Measurements from ENCODE around the gene CLEC9A. TPM values are rescaled to one million over a fixed set of nuclear protein-coding genes. Genes with fewer than 3 reads are reported as not detected.
A peak's percentile ranks its signal among the peaks of the same experiment; 100 is the strongest.

Gene CLEC9A
- total RNA-seq, 8 experiments from 2014 or later: 0.13 to 0.93 (median 0.39) TPM; not detected in 4

- Histone ChIP-seq H3K4me3 (no peak within 1 kb of the TSS), H3K4me1 (replicated peaks in 1 of 2) (no peaks in the 10 kb centered on the region), H3K27ac (no peak within 1 kb of the TSS)
- in situ Hi-C loops (cut with MboI; ENCODE audit: low pct_unique_long_range_greater_than_20kb in 2 of 9, low sequenced_read_pairs in 9 of 9, unreplicated experiment in 9 of 9): no loop called here
- ATAC-seq (replicated peaks in 6 of 8): peak in 4 of 8 experiments; percentile 9 to 28 (median 24)
- WGBS, 10 experiments: 17 to 90% (median 40%) methylated on average over 1 to 9 of the region's 10 CpGs; no CpG with 5 or more reads in 3 of the 10 experiments
These were observed 68.3 kb downstream of the CLEC9A start, which contains the start of gene CLEC1A for GRCh38 chr12:10098791-10099190. Gene CLEC1A, minus strand, starts transcription at chr12:10098985. Its CDS starts 63 bp downstream, at chr12:10098922.

GRCh38 chr12:10101042-10101579, 70.6 kb downstream of the CLEC9A start:
- Histone ChIP-seq H3K4me1 (replicated peaks in 1 of 2) (no peaks in the 10 kb centered on the region), H3K27ac (no peak overlapping the region), H3K4me3 (no peak overlapping the region)
- peak in 3 of 8 experiments; percentile 76 to 93 (median 89) for ATAC-seq (replicated peaks in 6 of 8)
- WGBS, 10 experiments: 20 to 80% (median 67%) methylated on average over 1 to 3 of the region's 5 CpGs; no CpG with 5 or more reads in 6 of the 10 experiments
- in situ Hi-C loops (cut with MboI; ENCODE audit: low pct_unique_long_range_greater_than_20kb in 2 of 9, low sequenced_read_pairs in 9 of 9, unreplicated experiment in 9 of 9): no loop called here

GRCh38 chr12:10101648-10102220, 71.3 kb downstream of the CLEC9A start:
- 100% methylated on average over 1 of the region's 1 CpG; no CpG with 5 or more reads in 9 of the 10 experiments for WGBS, 10 experiments
- ATAC-seq (replicated peaks in 6 of 8): peak in 2 of 8 experiments; percentile 7 to 9
- in situ Hi-C loops (cut with MboI; ENCODE audit: low pct_unique_long_range_greater_than_20kb in 2 of 9, low sequenced_read_pairs in 9 of 9, unreplicated experiment in 9 of 9): no loop called here
- no peak overlapping the region for H3K27ac ChIP-seq
- no peak overlapping the region for H3K4me3 ChIP-seq
- no peaks in the 10 kb centered on the region for H3K4me1 ChIP-seq (replicated peaks in 1 of 2)

- no peaks in the 10 kb centered on the region for H3K4me1 ChIP-seq (replicated peaks in 1 of 2)
- no CpG with 5 or more reads among the region's 2 CpGs for WGBS, 10 experiments
- ATAC-seq (replicated peaks in 6 of 8): no peak
- no peak overlapping the region for H3K4me3 ChIP-seq
- H3K27ac ChIP-seq: no peak overlapping the region
- in situ Hi-C loops (cut with MboI; ENCODE audit: low pct_unique_long_range_greater_than_20kb in 2 of 9, low sequenced_read_pairs in 9 of 9, unreplicated experiment in 9 of 9): no loop called here
These were observed 71.8 kb downstream of the CLEC9A start for GRCh38 chr12:10102322-10102721.

- in situ Hi-C loops (cut with MboI; ENCODE audit: low pct_unique_long_range_greater_than_20kb in 2 of 9, low sequenced_read_pairs in 9 of 9, unreplicated experiment in 9 of 9): no loop called here
- 50 to 100% (median 85%) methylated on average over 1 to 2 of the region's 2 CpGs; no CpG with 5 or more reads in 2 of the 10 experiments for WGBS, 10 experiments
- H3K4me1 ChIP-seq (replicated peaks in 1 of 2): no peaks in the 10 kb centered on the region
- H3K27ac ChIP-seq: no peak overlapping the region
- H3K4me3 ChIP-seq: no peak overlapping the region
- no peak for ATAC-seq (replicated peaks in 6 of 8)
These were observed 79.9 kb downstream of the CLEC9A start for GRCh38 chr12:10110256-10110844.

- in situ Hi-C loops (cut with MboI; ENCODE audit: low pct_unique_long_range_greater_than_20kb in 2 of 9, low sequenced_read_pairs in 9 of 9, unreplicated experiment in 9 of 9): no loop called here
- no peak for ATAC-seq (replicated peaks in 6 of 8)
- H3K4me1 ChIP-seq (replicated peaks in 1 of 2): no peaks in the 10 kb centered on the region
These were observed 81.0 kb downstream of the CLEC9A start for GRCh38 chr12:10111451-10111850.

GRCh38 chr12:10113075-10113474, 82.6 kb downstream of the CLEC9A start:
- Histone ChIP-seq H3K4me1 (replicated peaks in 1 of 2) (no peaks in the 10 kb centered on the region), H3K27ac (no peak overlapping the region), H3K4me3 (no peak overlapping the region)
- ATAC-seq (replicated peaks in 6 of 8): no peak
- in situ Hi-C loops (cut with MboI; ENCODE audit: low pct_unique_long_range_greater_than_20kb in 2 of 9, low sequenced_read_pairs in 9 of 9, unreplicated experiment in 9 of 9): no loop called here
- 54 to 100% (median 92%) methylated on average over 1 of the region's 1 CpG; no CpG with 5 or more reads in 1 of the 10 experiments for WGBS, 10 experiments

More at GRCh38 chr12:10111451-10111850, 81.0 kb downstream of the CLEC9A start:
- no peak overlapping the region for H3K27ac ChIP-seq
- 40 to 97% (median 84%) methylated on average over 1 to 30 of the region's 38 CpGs; no CpG with 5 or more reads in 3 of the 10 experiments for WGBS, 10 experiments
- H3K4me3 ChIP-seq: no peak overlapping the region

GRCh38 chr12:10113920-10114319, 83.4 kb downstream of the CLEC9A start:
- WGBS, 10 experiments: 0 to 89% (median 31%) methylated on average over 1 of the region's 1 CpG
- Histone ChIP-seq H3K4me3 (no peak overlapping the region), H3K4me1 (replicated peaks in 1 of 2) (no peaks in the 10 kb centered on the region), H3K27ac (no peak overlapping the region)
- in situ Hi-C loops (cut with MboI; ENCODE audit: low pct_unique_long_range_greater_than_20kb in 2 of 9, low sequenced_read_pairs in 9 of 9, unreplicated experiment in 9 of 9): no loop called here
- ATAC-seq (replicated peaks in 6 of 8): no peak

GRCh38 chr12:10115311-10115710, 84.8 kb downstream of the CLEC9A start:
- Histone ChIP-seq H3K27ac (no peak overlapping the region), H3K4me3 (no peak overlapping the region), H3K4me1 (replicated peaks in 1 of 2) (no peaks in the 10 kb centered on the region)
- no peak for ATAC-seq (replicated peaks in 6 of 8)
- WGBS, 10 experiments: 52 to 100% (median 79%) methylated on average over 1 to 15 of the region's 15 CpGs
- in situ Hi-C loops (cut with MboI; ENCODE audit: low pct_unique_long_range_greater_than_20kb in 2 of 9, low sequenced_read_pairs in 9 of 9, unreplicated experiment in 9 of 9): no loop called here

Other genes with a start within 250 kb of the CLEC9A start
- gene KLRF1, start 203.2 kb upstream of the CLEC9A start, total RNA-seq: 1 to 10 TPM in 2 of 8 experiments, under 1 TPM in 3, not detected in 3; 0.11 to 3.5 (median 0.38) TPM
- 10 to 100 TPM in 3 of 8 experiments, 1 to 10 TPM in 1, under 1 TPM in 2, not detected in 2; 0.05 to 91.0 (median 22.7) TPM for gene CLEC2B, start 161.3 kb upstream of the CLEC9A start, total RNA-seq
- gene KLRF2, start 149.2 kb upstream of the CLEC9A start, total RNA-seq: not detected
- 10 to 100 TPM in 1 of 8 experiments, under 1 TPM in 2, not detected in 5; 0.38 to 36.7 (median 0.85) TPM for gene CLEC2A, start 98.3 kb upstream of the CLEC9A start, total RNA-seq
- gene CLEC12A, start 59.3 kb upstream of the CLEC9A start, total RNA-seq: under 1 TPM in 3 of 8 experiments, not detected in 5; 0.20 to 0.71 (median 0.37) TPM
- under 1 TPM in 1 of 8 experiments, not detected in 7; 0.31 TPM for gene CLEC1B, start 31.6 kb upstream of the CLEC9A start, total RNA-seq
- gene CLEC12B, start 20.1 kb upstream of the CLEC9A start, total RNA-seq: under 1 TPM in 4 of 8 experiments, not detected in 4; 0.05 to 0.28 (median 0.21) TPM
- 10 to 100 TPM in 1 of 8 experiments, 1 to 10 TPM in 2, under 1 TPM in 4, not detected in 1; 0.18 to 24.9 (median 0.66) TPM for gene CLEC1A, start 68.3 kb downstream of the CLEC9A start, total RNA-seq
- 1 to 10 TPM in 1 of 8 experiments, under 1 TPM in 4, not detected in 3; 0.14 to 1.3 (median 0.63) TPM for gene CLEC7A, start 99.5 kb downstream of the CLEC9A start, total RNA-seq
- 1 to 10 TPM in 1 of 8 experiments, under 1 TPM in 1, not detected in 6; 0.47 to 1.4 TPM for gene OLR1, start 141.4 kb downstream of the CLEC9A start, total RNA-seq
- under 1 TPM in 3 of 8 experiments, not detected in 5; 0.14 to 0.32 (median 0.28) TPM for gene TMEM52B, start 148.3 kb downstream of the CLEC9A start, total RNA-seq
- 100 to 1,000 TPM in 5 of 8 experiments, 10 to 100 TPM in 3; 82.0 to 245 (median 106) TPM for gene GABARAPL1, start 182.2 kb downstream of the CLEC9A start, total RNA-seq

Data from motor neuron (in vitro differentiated cells).